ENCODE results near the gene SURF1. TPM values are rescaled to one million over a fixed set of nuclear protein-coding genes. Genes with fewer than 3 reads are reported as not detected.

Gene SURF1
- total RNA-seq, 4 donors from 2014 or later: 50.4 to 86.4 (median 69.2) TPM

DNA sequence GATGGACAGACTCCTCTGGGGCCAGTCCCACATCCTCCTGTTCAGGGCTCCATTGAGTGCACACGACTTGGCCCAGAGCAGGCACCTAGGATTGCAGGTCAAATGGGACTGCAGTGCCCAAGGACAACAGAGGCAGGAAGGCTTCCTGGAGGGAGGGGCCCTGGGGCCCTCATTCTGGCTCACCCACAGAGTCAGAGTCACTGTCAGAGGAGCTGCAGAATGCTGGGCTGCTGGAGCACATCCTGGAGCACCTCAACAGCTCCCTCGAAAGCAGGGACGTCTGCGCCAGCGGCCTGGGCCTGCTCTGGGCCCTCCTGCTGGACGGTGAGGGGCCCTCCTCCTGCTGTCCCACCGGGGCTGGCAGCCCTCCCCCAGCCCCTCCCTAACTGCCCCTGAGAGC lies 46.4 kb upstream of the SURF1 start:
- peaks cover 0 to 15% (median 3%) of the 10 kb centered on the region in 4 donors for H3K4me1 ChIP-seq
- H3K27ac ChIP-seq (replicated peaks in 1 of 4): no peak overlapping the region
- intact Hi-C loops (cut with DNase I): no loop called here
- H3K9me3 ChIP-seq: no peaks in the 10 kb centered on the region
- H3K4me3 ChIP-seq: no peak overlapping the region
- WGBS: no CpG with 5 or more reads among the region's 7 CpGs
- H3K27me3 ChIP-seq: no peaks in the 10 kb centered on the region
- peaks cover 2 to 65% (median 48%) of the 10 kb centered on the region in 4 donors for H3K36me3 ChIP-seq
- TF ChIP-seq CTCF (IDR thresholded peaks at IDR 0.05) (no peak), EP300 (IDR thresholded peaks at IDR 0.05) (no peak), POLR2AphosphoS5 (IDR thresholded peaks at IDR 0.05) (no peak), POLR2A (IDR thresholded peaks at IDR 0.05; ENCODE audit: low read depth) (no peak)
- DNase-seq (ENCODE audit: extremely low spot score): no peak

DNA sequence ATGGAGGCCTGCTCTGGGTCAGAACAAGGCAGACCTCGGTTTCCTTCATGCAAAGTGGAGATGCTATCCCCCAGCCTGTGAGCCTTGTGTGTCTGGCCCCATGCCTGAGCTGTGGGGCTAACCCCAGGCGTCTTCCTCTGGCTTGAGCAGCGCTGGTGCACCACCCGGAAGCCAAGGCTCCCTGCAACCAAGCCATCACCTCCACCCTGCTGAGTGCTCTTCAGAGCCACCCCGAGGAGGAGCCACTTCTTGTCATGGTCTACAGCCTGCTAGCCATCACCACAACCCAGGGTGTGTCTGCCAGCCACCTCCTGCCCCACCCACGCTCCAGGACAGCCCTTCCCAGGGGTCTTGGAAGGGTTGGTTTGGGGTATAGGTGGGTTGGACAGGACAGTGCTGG lies 45.3 kb upstream of the SURF1 start:
- intact Hi-C loops (cut with DNase I): no loop called here
- H3K4me3 ChIP-seq: no peak overlapping the region
- H3K4me1 ChIP-seq: peaks cover 0 to 8% (median 3%) of the 10 kb centered on the region in 4 donors
- peaks cover 0 to 7% (median 0%) of the 10 kb centered on the region in 4 donors for H3K27me3 ChIP-seq
- no peaks in the 10 kb centered on the region for H3K9me3 ChIP-seq
- peaks cover 0 to 54% (median 38%) of the 10 kb centered on the region in 4 donors for H3K36me3 ChIP-seq
- 96% methylated on average over 6 of the region's 6 CpGs for WGBS
- H3K27ac ChIP-seq (replicated peaks in 1 of 4): no peak overlapping the region
- no peak for TF ChIP-seq POLR2AphosphoS5 (IDR thresholded peaks at IDR 0.05)
- no peak for TF ChIP-seq POLR2A (IDR thresholded peaks at IDR 0.05; ENCODE audit: low read depth)
- no peak for TF ChIP-seq CTCF (IDR thresholded peaks at IDR 0.05)
- no peak for TF ChIP-seq EP300 (IDR thresholded peaks at IDR 0.05)
- no peak for DNase-seq (ENCODE audit: extremely low spot score)

DNA sequence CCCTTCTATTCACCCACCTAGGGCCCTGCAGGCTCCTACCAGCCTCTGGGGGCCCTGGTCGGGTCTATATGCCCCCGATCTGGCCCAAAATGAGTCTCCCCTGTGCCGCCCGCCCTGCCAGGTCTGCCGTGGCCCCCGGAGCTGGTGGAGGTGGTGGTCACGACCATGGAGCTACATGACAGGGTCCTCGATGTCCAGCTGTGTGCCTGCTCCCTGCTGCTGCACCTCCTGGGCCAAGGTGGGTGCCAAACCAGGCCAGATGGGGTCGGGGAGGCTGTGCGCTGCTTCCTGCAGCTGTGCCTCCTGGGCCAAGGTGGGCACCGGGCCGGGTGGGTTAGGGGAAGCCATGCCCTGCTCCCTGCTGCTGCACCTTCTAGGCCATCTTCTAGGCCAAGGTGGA lies 44.0 kb upstream of the SURF1 start:
- WGBS: 94% methylated on average over 7 of the region's 12 CpGs
- Histone ChIP-seq H3K4me1 (no peaks in the 10 kb centered on the region), H3K4me3 (no peak overlapping the region), H3K36me3 (peaks cover 0 to 41% (median 25%) of the 10 kb centered on the region in 4 donors), H3K9me3 (no peaks in the 10 kb centered on the region), H3K27ac (replicated peaks in 1 of 4) (no peak overlapping the region), H3K27me3 (peaks cover 0 to 18% (median 0%) of the 10 kb centered on the region in 4 donors)
- intact Hi-C loops (cut with DNase I): no loop called here
- no peak for DNase-seq (ENCODE audit: extremely low spot score)
- TF ChIP-seq CTCF (IDR thresholded peaks at IDR 0.05) (no peak), EP300 (IDR thresholded peaks at IDR 0.05) (no peak), POLR2AphosphoS5 (IDR thresholded peaks at IDR 0.05) (no peak), POLR2A (IDR thresholded peaks at IDR 0.05; ENCODE audit: low read depth) (no peak)

GRCh38 chr9:133397895-133398294 lies 41.6 kb upstream of the SURF1 start:
- TF ChIP-seq POLR2A (IDR thresholded peaks at IDR 0.05; ENCODE audit: low read depth) (no peak), EP300 (IDR thresholded peaks at IDR 0.05) (no peak), POLR2AphosphoS5 (IDR thresholded peaks at IDR 0.05) (no peak), CTCF (IDR thresholded peaks at IDR 0.05) (no peak)
- Histone ChIP-seq H3K4me3 (no peak overlapping the region), H3K9me3 (no peaks in the 10 kb centered on the region), H3K27ac (replicated peaks in 1 of 4) (no peak overlapping the region), H3K4me1 (no peaks in the 10 kb centered on the region), H3K36me3 (peaks cover 0 to 21% (median 10%) of the 10 kb centered on the region in 4 donors), H3K27me3 (peaks cover 0 to 42% (median 9%) of the 10 kb centered on the region in 4 donors)
- intact Hi-C loops (cut with DNase I): no loop called here
- DNase-seq (ENCODE audit: extremely low spot score): no peak
- WGBS: 80% methylated on average over 1 of the region's 9 CpGs

DNA sequence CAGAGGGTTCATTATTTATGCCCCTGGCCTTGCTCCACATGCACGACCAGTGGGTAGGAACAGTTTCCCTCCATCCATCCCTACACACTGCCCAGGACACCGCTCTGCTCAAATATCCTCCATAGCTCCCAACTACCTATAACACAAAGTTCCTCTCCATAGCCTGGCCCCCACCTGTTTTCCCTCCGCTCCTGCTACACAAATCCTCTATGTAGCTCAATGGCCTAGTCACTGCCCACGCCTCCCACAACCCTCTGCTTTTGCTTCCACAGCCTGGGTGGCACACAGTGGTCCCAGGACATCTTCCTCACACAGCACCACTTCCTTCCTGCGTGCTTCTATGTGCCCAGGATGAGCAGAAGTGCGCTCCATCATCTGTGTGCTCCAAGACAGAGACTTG lies 41.1 kb upstream of the SURF1 start:
- TF ChIP-seq POLR2AphosphoS5 (IDR thresholded peaks at IDR 0.05) (no peak), EP300 (IDR thresholded peaks at IDR 0.05) (no peak), CTCF (IDR thresholded peaks at IDR 0.05) (no peak), POLR2A (IDR thresholded peaks at IDR 0.05; ENCODE audit: low read depth) (no peak)
- H3K4me1 ChIP-seq: no peaks in the 10 kb centered on the region
- 84% methylated on average over 6 of the region's 6 CpGs for WGBS
- no peaks in the 10 kb centered on the region for H3K9me3 ChIP-seq
- H3K27me3 ChIP-seq: peaks cover 0 to 45% (median 9%) of the 10 kb centered on the region in 4 donors
- DNase-seq (ENCODE audit: extremely low spot score): no peak
- no peak overlapping the region for H3K4me3 ChIP-seq
- no peak overlapping the region for H3K27ac ChIP-seq (replicated peaks in 1 of 4)
- peaks cover 0 to 16% (median 8%) of the 10 kb centered on the region in 4 donors for H3K36me3 ChIP-seq
- intact Hi-C loops (cut with DNase I): no loop called here

Measured in esophagus muscularis mucosa (tissue), 4 donors.